ENCODE measurements around the gene CCDC85B. TPM values are rescaled to one million over a fixed set of nuclear protein-coding genes. Genes with fewer than 3 reads are reported as not detected.

Gene CCDC85B
- total and polyA plus RNA-seq, 2 of the 8 experiments (the other 6 are each of a cell fraction or from before 2014, with no cell fraction given), result 19.8 to 30.8 TPM

- peak; percentile 59; the same call in 1 of the 2 replicates for TF ChIP-seq SP4 (IDR thresholded peaks at IDR 0.05; ENCODE audit: low read length)
- no peak for TF ChIP-seq CHD7 (IDR thresholded peaks at IDR 0.05; ENCODE audit: insufficient replicate concordance, low read length)
- peak; percentile 55 to 77; a peak in 2 of 4 replicates for TF ChIP-seq SIN3A (conservative IDR thresholded peaks at IDR 0.05 in 1 of 2, IDR thresholded peaks at IDR 0.05 in 1 of 2; ENCODE audit: low read depth in 1 of 2, low read length in 2 of 2)
- TF ChIP-seq CBX5 (IDR thresholded peaks at IDR 0.05; ENCODE audit: low read depth, low read length), result no peak
- no peak for TF ChIP-seq BCL11A (IDR thresholded peaks at IDR 0.05; ENCODE audit: low read depth in 2 of 2, low read length in 2 of 2)
- no peak for TF ChIP-seq CTBP2 (IDR thresholded peaks at IDR 0.05; ENCODE audit: borderline replicate concordance, insufficient read depth, insufficient read length, low read length)
- no peak for TF ChIP-seq NRF1 (IDR thresholded peaks at IDR 0.05; ENCODE audit: low read depth, low read length)
- peak; percentile 16 for TF ChIP-seq KDM4A (IDR thresholded peaks at IDR 0.05; ENCODE audit: low read depth, low read length, severe bottlenecking)
- no peak for TF ChIP-seq EZH2 (IDR thresholded peaks at IDR 0.05; ENCODE audit: low read depth, low read length, severe bottlenecking)
Observed at GRCh38 chr11:65859095-65859811, 31.2 kb upstream of the CCDC85B start (continued).

Measured in H1 (cell line).